HAP-1 (cell line): ENCODE results near the gene PRKACB.
"Not testable (repeated sequence)": the region's sequence is repeated elsewhere in the genome, so short reads cannot be mapped to it uniquely, and the experiment has no call there.

Experiments
- DNase-seq, 2 experiments: peaks; one replicate each; pipeline ENCODE4 v3.0.0-alpha.2; 2016 to 2020; ENCODE audit warnings: low spot score in 2 of 2
- H3K27me3 ChIP-seq: fragments of 250-450 bp; sonication (Bioruptor Pico); 2 replicates; pipeline ENCODE4 v1.5.1; 2020; ENCODE audit warnings: low read depth, mild to moderate bottlenecking, moderate library complexity
- H3K36me3 ChIP-seq: fragments of 250-450 bp; sonication (Bioruptor Pico); replicated peaks from 2 replicates; pipeline ENCODE4 v1.5.1; 2020; ENCODE audit warnings: mild to moderate bottlenecking
- H3K4me1 ChIP-seq: fragments of 250-450 bp; sonication (Bioruptor Pico); 2 replicates; pipeline ENCODE4 v1.5.1; 2020; ENCODE audit warnings: mild to moderate bottlenecking
- H3K4me3 ChIP-seq: fragments of 250-450 bp; sonication (Bioruptor Pico); 2 replicates; pipeline ENCODE4 v1.5.1; 2020; ENCODE audit warnings: mild to moderate bottlenecking, moderate library complexity
- H3K9me3 ChIP-seq: fragments of 250-450 bp; sonication (Bioruptor Pico); 2 replicates; pipeline ENCODE4 v1.5.1; 2020; ENCODE audit warnings: mild to moderate bottlenecking, moderate library complexity
- in situ Hi-C: fragments of 300-500 bp; cut with MboI; formaldehyde crosslinking; loops from 3 replicates; pipeline ENCODE4 v1.14.3; 2020; ENCODE audit warnings: low sequenced_read_pairs, inconsistent platforms, mixed read lengths

Gene PRKACB

DNA sequence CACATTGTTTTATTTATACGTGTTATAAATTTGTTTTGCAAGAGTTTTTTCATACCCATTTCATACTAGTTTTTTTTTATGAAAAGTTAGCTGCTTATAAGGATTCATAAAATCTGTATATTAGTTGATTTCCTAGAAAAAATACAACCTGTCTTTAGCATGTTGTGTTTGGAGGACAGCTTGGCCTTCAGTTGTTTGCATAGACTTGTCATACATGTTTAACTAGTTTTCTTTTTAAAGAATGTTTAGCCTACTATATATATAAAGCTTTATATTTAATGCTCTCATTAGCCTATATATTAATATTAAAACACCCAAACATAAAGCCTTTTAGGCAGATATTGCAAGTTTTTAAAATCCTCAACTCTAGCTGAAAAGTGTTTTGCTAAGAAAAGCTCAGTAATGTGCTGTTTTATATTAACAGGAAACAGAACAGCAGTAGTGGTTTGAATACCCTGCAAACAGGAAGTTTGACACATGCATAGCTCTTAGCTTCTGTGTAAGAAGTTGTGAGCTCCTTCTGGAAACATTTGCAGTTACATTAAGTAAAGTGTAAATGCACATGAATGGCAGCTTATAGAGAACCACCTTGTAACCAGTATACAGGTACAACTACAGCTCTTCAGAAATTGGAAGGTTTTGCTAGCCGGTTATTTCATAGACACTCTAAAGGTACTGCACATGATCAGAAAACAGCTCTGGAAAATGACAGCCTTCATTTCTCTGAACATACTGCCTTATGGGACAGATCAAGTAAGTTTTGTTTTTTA, at the start of gene PRKACB:
TSS of gene PRKACB (plus strand) at position 476 of the 770 bp plus-strand sequence. CDS start at position 567, 91 bp downstream.
- in situ Hi-C loops, result loop anchor here (25.0 kb wide), 1 partner anchor 618 kb away; no protein-coding TSS in a partner anchor

DNA sequence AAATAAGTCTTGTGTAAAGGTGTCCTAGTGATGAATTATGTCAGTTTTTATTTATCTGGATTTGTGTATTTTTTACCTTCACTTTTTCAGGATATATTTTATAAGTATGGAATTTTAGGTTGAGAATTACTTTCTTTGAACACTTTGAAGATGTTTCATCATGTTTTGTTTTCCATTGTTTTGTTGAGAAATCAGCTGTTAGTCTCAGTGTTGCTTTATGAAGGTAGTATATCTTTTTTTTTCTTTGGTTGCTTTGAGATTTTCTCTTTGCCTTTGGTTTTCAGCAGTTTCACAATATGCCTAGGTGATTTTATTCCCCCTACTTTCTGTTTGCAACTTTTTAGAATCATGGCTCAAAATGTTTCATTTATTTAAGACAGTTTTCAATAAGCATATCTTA, 48.8 kb upstream of the PRKACB start:
- no peak for DNase-seq
- Histone ChIP-seq H3K9me3 (no peaks in the 10 kb centered on the region), H3K36me3 (no peaks in the 10 kb centered on the region), H3K4me1 (no peaks in the 10 kb centered on the region), H3K27me3 (no peaks in the 10 kb centered on the region), H3K4me3 (no peak overlapping the region)
- in situ Hi-C loops, result no loop called here

More for the DNA sequence above, at the start of gene PRKACB:
- no peaks in the 10 kb centered on the region for H3K27me3 ChIP-seq
- H3K4me3 ChIP-seq, result no peak within 1 kb of the TSS
- H3K4me1 ChIP-seq, result no peaks in the 10 kb centered on the region
- no peaks in the 10 kb centered on the region for H3K9me3 ChIP-seq
- no peak for DNase-seq
- no peaks in the 10 kb centered on the region for H3K36me3 ChIP-seq

DNA sequence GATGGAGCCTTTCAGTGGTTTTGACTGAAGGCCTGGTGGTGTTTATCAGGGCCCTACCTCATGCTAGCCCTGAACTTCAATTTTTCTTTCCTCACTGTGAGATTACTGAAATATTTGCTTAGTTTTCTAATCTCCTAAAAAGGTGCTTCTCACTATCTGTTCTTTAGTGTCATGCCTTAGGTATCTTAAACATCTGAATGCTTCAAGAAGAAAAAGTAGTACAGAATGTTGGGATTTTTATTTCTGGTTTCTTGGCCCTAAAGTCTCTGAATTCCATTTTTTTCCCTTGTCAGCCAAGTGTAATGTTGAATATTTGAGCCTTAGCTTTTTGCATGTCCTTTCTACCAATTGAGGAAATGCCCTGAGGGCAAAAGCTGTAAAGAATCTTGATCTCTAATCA, 47.9 kb upstream of the PRKACB start:
- in situ Hi-C loops, result no loop called here
- no peaks in the 10 kb centered on the region for H3K27me3 ChIP-seq
- no peaks in the 10 kb centered on the region for H3K9me3 ChIP-seq
- no peak for DNase-seq
- no peaks in the 10 kb centered on the region for H3K4me1 ChIP-seq
- H3K4me3 ChIP-seq, result no peak overlapping the region
- H3K36me3 ChIP-seq, result no peaks in the 10 kb centered on the region

DNA sequence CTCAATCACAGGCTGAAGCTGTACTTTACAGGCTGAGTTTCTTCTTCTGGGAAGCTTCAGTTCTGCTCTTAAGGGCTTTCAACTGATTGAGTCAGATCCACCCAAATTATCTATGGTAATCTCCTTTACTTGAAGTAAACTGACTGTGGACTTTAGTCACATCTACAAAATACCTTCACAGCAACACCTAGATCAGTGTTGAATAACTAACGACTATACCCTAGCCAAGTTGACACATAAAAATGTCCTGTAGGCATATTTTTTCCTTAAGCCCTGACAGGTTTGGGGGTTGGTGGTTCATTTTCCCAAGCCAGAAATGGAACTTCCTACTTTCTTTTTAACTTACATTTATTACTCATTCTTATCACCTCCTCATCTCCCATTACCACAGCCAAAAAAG, 42.9 kb upstream of the PRKACB start:
- Histone ChIP-seq H3K27me3 (no peaks in the 10 kb centered on the region), H3K4me3 (no peak overlapping the region), H3K4me1 (peaks cover 14% of the 10 kb centered on the region), H3K9me3 (no peaks in the 10 kb centered on the region), H3K36me3 (no peaks in the 10 kb centered on the region)
- in situ Hi-C loops, result loop anchor here (25.0 kb wide), 1 partner anchor 189 kb away; no protein-coding TSS in a partner anchor
- DNase-seq, result no peak

- no peaks in the 10 kb centered on the region for H3K9me3 ChIP-seq
- no peak for DNase-seq
- H3K4me3 ChIP-seq, result no peak overlapping the region
- H3K36me3 ChIP-seq, result no peaks in the 10 kb centered on the region
- in situ Hi-C loops, result loop anchor here (25.0 kb wide), 1 partner anchor 191 kb away; no protein-coding TSS in a partner anchor
- H3K4me1 ChIP-seq, result peaks cover 14% of the 10 kb centered on the region
- H3K27me3 ChIP-seq, result no peaks in the 10 kb centered on the region
Measured at GRCh38 chr1:84103197-84103992, 40.7 kb upstream of the PRKACB start.

GRCh38 chr1:84107538-84107937, 36.5 kb upstream of the PRKACB start:
- not testable (repeated sequence) for DNase-seq, H3K9me3 ChIP-seq, H3K36me3 ChIP-seq, H3K27me3 ChIP-seq, H3K4me3 ChIP-seq
- in situ Hi-C loops, result loop anchor here (25.0 kb wide), 1 partner anchor 195 kb away; no protein-coding TSS in a partner anchor
- peaks cover 14% of the 10 kb centered on the region for H3K4me1 ChIP-seq

DNA sequence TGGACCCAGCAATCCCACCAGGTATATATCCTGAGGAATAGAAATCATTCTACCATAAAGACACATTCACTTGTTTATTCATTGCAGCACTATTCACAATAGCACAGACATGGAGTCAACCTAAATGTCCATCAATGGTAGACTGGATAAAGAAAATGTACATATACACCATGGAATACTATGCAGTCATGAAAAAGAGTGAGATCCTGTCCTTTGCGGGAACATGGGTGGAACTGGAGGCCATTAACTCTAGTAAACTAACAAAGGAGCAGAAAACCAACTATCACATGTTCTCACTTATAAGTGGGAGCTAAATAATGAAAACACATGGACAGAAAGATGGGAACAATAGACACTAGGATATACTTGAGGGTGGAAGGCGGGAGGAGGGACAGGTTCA, 36.1 kb upstream of the PRKACB start:
- H3K9me3 ChIP-seq, result no peaks in the 10 kb centered on the region
- H3K4me3 ChIP-seq, result no peak overlapping the region
- H3K4me1 ChIP-seq, result peaks cover 12% of the 10 kb centered on the region
- H3K36me3 ChIP-seq, result no peaks in the 10 kb centered on the region
- H3K27me3 ChIP-seq, result no peaks in the 10 kb centered on the region
- DNase-seq, result no peak
- in situ Hi-C loops, result loop anchor here (25.0 kb wide), 1 partner anchor 196 kb away; no protein-coding TSS in a partner anchor

DNA sequence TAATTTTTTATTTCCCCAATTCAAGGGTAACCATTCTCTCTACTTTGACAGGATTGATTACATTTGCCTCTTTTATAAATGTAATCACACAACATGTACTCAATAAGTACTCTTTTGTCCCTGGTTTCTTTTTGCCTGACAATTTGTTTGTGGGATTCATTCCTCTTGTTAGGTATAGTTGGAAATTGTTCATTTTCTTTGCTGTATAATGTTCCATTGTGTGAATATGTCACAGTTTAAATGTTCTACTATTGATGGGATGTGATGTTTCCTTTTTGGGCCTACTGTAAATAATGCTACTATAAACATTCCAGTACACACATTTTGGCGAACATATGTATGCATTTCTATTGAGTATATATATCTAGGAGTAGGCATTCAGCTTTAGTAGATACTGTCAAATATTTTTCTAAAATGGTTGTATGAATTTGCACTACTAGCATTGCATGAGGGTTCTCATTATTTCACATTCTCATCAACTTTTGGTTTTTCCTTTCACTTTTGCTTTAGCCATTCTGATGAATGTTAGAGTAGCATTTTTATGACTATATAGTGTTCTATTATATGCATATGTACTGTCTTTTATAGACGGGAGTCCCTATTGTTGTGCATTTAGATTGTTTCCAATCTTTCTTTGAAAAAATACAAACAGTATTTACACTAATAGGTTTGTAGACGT, 35.0 kb upstream of the PRKACB start:
- in situ Hi-C loops, result loop anchor here (25.0 kb wide), 1 partner anchor 197 kb away; no protein-coding TSS in a partner anchor
- no peaks in the 10 kb centered on the region for H3K9me3 ChIP-seq
- H3K36me3 ChIP-seq, result no peaks in the 10 kb centered on the region
- peaks cover 6% of the 10 kb centered on the region; the same call in 1 of the 2 replicates for H3K4me1 ChIP-seq
- no peak overlapping the region for H3K4me3 ChIP-seq
- DNase-seq, result no peak
- no peaks in the 10 kb centered on the region for H3K27me3 ChIP-seq

DNA sequence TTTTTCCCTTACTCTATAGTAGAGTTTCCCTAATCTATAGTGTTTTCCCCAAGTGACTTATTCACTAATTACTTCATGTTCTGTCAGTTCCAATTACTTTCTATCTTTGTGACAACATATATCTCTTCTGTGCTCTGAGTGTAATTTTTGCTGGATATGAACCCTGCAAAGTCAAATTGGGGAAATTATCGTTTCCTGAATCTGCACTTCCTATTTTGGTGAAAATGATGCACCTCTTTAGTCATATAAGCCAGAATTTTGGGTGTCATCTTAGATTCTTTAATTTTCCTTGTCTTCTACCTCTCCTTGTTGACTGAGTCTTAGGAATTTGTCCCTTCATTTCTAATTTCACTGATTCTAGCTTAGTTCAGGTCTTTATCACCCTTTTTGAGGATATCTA, 33.4 kb upstream of the PRKACB start:
- no peaks in the 10 kb centered on the region for H3K27me3 ChIP-seq
- no peaks in the 10 kb centered on the region for H3K4me1 ChIP-seq
- no peaks in the 10 kb centered on the region for H3K36me3 ChIP-seq
- H3K9me3 ChIP-seq, result no peaks in the 10 kb centered on the region
- no peak for DNase-seq
- no peak overlapping the region for H3K4me3 ChIP-seq
- in situ Hi-C loops, result loop anchor here (25.0 kb wide), 1 partner anchor 198 kb away; no protein-coding TSS in a partner anchor

GRCh38 chr1:84116558-84116957, 27.5 kb upstream of the PRKACB start:
- in situ Hi-C loops, result loop anchor here (25.0 kb wide), 1 partner anchor 204 kb away; no protein-coding TSS in a partner anchor
- Histone ChIP-seq H3K4me1 (no peaks in the 10 kb centered on the region), H3K36me3 (no peaks in the 10 kb centered on the region), H3K9me3 (no peaks in the 10 kb centered on the region), H3K4me3 (no peak overlapping the region), H3K27me3 (no peaks in the 10 kb centered on the region)
- no peak for DNase-seq

- Histone ChIP-seq H3K9me3 (no peaks in the 10 kb centered on the region), H3K4me3 (no peak overlapping the region), H3K36me3 (no peaks in the 10 kb centered on the region), H3K4me1 (no peaks in the 10 kb centered on the region), H3K27me3 (no peaks in the 10 kb centered on the region)
- DNase-seq, result no peak
- in situ Hi-C loops, result loop anchor here (25.0 kb wide), 1 partner anchor 206 kb away; no protein-coding TSS in a partner anchor
Measured at GRCh38 chr1:84117868-84118267, 26.2 kb upstream of the PRKACB start.

DNA sequence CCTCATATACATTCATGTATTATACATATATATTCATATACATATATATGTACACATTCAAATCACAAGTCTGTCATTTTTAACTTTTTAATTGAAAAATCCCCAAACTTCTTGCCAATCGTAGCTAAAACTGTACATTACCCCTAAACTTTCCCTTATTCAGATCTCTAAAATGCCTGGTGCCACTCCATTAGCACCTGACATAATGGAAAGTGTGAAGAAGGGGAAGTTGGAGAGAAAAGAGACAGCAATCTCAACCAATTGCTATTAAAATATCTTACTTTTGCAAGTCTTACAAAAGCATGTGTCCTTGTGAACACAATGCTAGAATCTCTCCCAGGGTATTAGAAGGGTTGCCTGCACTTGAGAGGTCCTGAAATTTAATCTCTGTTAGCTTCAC, 22.7 kb upstream of the PRKACB start:
- no peaks in the 10 kb centered on the region for H3K27me3 ChIP-seq
- no peak overlapping the region for H3K4me3 ChIP-seq
- H3K4me1 ChIP-seq, result no peaks in the 10 kb centered on the region
- H3K9me3 ChIP-seq, result no peaks in the 10 kb centered on the region
- DNase-seq, result no peak
- in situ Hi-C loops, result loop anchor here (25.0 kb wide), 1 partner anchor 209 kb away; no protein-coding TSS in a partner anchor
- no peaks in the 10 kb centered on the region for H3K36me3 ChIP-seq

DNA sequence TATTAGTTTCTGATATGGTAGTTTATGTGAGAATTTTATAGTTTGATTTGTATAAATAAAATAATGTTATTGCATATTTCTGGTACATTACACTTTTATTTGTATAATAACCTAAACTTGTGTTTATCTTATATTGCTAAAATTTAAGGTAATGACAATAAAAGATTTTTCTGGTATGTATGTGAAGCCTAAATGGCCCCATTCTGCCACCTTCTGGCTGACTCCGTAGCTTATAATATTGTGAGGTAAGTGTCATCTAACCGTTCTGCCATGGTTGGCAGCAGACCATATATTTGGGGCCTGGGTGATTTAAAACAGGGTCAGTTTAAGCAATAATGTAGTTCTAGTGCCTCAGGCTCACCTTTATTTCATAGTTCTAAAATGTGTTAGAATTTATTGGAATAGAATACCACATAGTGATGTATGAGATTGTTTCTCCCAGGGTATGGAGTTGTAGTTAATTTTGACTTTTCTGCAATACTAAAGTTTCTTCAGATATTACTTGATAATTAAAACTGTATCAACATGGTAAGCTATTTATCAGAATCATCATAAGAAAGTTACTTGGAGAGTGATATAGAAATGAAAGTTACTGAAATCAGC, 21.2 kb upstream of the PRKACB start:
- Histone ChIP-seq H3K36me3 (no peaks in the 10 kb centered on the region), H3K4me3 (no peak overlapping the region), H3K9me3 (no peaks in the 10 kb centered on the region), H3K27me3 (no peaks in the 10 kb centered on the region), H3K4me1 (no peaks in the 10 kb centered on the region)
- in situ Hi-C loops, result loop anchor here (25.0 kb wide), 1 partner anchor 211 kb away; no protein-coding TSS in a partner anchor
- DNase-seq, result peak; percentile 15 to 55
